NCI-H146 treated with DMSO at 0.1 percent for 48 hours (cell line): ENCODE data around the gene CNOT4.
"Not testable (repeated sequence)": the region's sequence is repeated elsewhere in the genome, so short reads cannot be mapped to it uniquely, and the experiment has no call there.

Source experiments
- DNase-seq: peaks from one replicate; lab custom pipeline; 2025; ENCODE audit not compliant: unreplicated experiment; lab: John Stamatoyannopoulos, UW

CNOT4 gene

DNA sequence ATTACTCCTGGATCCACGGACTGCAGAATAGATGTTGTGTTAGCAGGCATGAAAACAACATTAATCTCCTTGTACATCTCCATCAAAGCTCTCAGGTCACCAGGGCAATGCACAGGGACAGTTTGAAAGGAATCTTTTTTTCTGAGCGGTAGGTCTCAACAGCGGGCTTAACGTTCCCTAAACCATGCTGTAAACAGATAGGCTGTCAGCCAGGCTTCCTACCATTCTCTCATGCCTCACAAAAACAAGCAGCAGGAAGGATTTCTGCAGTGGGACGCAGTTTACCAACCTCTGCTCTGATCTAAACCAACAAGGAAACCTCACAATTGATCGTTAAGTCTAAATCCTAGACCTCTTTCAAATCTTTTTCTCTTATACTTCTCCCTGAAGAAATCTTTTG is 50.8 kb downstream of the CNOT4 start:
- DNase-seq, result no peak

- no peak for DNase-seq
Observed at GRCh38 chr7:135454060-135454459, 55.8 kb downstream of the CNOT4 start.

DNA sequence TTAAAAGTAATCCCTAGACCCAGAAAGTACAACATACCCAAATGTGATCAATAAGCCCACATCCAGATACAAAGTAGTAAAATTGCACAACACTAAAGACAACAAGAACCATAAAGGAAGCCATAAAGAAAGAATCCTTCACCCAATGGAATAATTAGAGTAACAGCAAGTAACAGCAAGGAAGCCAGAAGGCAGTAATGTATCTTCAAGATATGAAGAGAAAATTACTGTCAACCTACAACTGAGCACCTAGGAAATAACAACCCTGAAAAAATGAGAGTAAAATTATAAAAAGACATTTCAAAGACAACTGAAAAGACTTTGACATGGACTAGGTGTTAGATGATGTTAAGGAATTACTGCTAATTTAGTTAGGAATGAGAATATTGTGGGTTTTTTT is 60.5 kb downstream of the CNOT4 start:
- DNase-seq, result no peak

DNA sequence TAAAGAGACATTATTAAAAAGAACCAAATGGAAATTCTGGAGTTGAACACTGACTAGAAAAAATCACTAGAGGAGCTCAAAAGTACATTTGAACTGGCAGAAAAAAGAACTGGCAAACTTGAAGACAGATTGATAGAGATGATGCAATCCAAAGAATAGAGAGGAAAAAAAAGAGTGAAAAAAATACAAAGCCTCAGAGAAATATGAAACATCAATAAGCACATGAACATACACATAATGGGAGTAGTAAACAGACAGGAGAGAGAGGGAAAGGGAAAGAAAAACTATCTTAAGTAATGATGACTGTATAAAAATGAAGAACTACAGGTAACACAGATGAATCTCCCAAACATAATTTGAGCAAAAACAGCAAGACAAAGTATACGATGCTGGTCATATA is 61.1 kb downstream of the CNOT4 start:
- no peak for DNase-seq

GRCh38 chr7:135447748-135448147 is 62.2 kb downstream of the CNOT4 start:
- peak; percentile 68 for DNase-seq

DNA sequence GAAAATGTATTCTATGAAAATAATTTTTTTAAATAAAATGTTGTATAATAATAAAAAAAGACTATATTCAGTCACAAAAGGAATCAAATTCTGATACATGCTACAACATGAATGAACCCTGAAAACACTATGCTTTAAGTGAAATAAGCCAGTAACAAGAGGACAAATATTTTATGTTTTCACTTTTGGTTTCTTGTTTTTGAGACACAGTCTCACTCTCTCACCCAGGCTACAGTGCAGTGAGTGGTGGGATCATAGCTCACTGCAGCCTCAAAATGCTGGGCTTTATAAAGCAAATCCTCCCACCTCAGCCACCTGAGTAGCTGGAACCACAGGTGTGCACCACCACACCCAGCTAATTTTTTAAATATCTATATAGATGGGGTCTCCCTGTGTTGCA is 64.2 kb downstream of the CNOT4 start:
- DNase-seq, result no peak

DNA sequence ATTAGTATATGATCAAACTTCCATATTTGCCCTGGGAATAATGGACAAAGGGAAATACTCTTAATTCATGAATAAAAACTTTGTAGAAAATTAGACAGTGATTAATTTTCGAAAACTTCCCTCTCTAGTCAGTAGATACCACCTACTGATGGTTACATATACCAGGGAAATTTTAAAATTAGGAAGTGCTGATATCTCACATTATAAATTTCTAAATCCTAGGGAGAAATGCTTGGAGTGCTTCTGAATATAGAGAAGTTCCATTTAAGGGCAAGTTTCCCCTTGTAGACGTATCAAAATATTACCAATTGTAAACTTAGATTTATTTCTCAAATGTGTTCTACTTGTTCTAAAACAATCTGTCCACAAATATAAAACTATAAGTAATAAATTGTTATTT is 64.6 kb downstream of the CNOT4 start:
- DNase-seq, result not testable (repeated sequence)

DNA sequence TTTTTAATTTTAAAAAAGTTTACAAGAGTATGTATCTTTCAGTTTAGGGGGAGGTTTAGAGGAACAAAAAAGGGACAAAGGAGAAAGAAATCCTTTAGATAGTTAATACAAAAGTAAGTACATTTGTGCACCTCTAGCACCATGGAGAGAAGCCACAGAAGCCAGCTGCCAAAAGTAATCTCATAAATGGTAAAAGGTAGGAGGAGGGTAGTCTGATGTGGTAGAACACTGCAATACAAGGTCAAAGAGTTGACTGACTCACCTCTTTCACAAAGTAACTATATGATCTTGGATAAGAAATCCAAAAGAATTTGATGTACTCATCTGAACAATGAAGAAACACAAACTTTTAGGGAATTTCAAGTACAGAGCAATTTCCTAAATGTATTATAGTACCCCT is 68.1 kb downstream of the CNOT4 start:
- no peak for DNase-seq

GRCh38 chr7:135434047-135434446 is 75.9 kb downstream of the CNOT4 start:
- DNase-seq, result no peak

GRCh38 chr7:135430626-135431025 is 79.3 kb downstream of the CNOT4 start:
- no peak for DNase-seq

GRCh38 chr7:135428879-135429278 is 81.0 kb downstream of the CNOT4 start:
- DNase-seq, result no peak

DNA sequence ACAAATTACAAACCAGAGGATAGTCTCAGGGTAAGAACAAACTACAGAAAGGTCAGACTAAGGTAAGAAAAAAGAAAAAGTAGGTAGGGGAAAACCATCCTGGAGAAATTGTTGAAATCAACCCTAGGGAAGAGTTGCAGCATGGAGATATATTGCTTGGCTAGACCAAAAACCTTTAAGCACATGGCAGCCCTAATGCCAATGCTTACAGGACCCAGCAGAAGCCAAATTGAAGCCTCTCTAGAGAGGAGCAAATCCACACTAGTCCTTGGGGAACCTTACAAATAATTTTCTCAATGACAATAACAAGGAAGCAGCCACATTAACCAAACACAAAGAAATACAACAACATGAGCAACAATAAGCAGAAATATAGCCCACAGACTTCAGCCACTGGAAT is 81.9 kb downstream of the CNOT4 start:
- no peak for DNase-seq

GRCh38 chr7:135427166-135427565 is 82.7 kb downstream of the CNOT4 start:
- no peak for DNase-seq

- DNase-seq, result no peak
Observed at GRCh38 chr7:135425036-135425435, 84.9 kb downstream of the CNOT4 start.

- no peak for DNase-seq
Observed at GRCh38 chr7:135420786-135421185, 89.1 kb downstream of the CNOT4 start.

DNA sequence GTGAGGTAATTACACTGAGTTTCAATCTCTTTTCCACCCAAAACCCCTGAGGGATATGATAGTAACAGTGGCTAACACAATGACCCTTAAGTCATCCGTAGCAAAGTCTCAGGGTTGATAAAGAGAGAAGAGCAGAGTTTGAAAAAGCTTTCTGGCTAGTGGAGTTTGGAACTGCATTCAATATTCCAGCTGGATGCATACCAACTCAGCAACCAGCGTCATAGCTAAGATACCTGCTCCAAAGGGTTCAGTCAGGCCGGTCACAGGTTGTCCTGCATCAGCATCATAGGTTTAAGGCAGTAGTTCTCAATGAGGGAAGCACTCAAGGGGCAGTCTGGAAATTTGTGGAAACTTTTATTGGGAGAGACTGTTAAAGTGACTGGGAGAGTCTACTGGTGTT is 93.5 kb downstream of the CNOT4 start:
- no peak for DNase-seq

- DNase-seq, result peak; percentile 60
Observed at GRCh38 chr7:135414850-135415439, 95.0 kb downstream of the CNOT4 start.

- DNase-seq, result no peak
Observed at GRCh38 chr7:135414208-135414607, 95.7 kb downstream of the CNOT4 start.

DNA sequence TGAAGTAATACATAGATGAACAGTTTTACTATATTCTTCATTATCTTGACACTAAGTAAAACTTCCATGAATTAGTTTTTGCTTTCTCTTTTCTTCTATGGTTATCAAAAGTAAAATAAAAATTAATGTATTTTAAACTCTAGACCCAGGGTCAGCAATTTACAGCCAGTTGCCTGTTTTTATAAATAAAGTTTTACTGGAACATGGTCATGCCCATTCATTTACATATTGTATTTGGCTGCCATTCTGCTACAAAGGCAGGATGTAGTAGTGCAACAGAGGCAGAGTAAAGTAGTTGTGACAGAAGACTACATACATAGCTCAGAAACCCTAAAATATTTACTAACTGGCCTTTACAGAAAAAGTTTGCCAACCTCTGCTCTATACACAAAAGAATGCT is 98.8 kb downstream of the CNOT4 start:
- no peak for DNase-seq

DNA sequence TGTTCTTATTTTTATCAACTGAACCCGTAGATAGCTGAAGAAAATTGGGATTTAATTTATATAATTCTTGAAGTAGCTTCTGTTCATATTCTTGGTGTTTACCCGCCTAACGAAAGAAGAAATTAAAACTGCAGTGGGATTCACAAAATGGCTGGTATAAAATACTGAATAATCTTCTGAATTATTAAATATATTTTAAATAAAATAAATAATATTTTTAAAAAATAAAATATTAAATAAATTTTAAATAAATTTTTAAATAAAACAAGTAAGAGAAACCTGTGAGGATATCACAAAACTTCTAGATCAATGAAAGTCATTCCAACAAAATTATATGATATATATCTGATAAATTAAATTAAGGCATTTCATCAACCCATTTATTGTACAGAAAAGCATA is 99.4 kb downstream of the CNOT4 start:
- no peak for DNase-seq

DNA sequence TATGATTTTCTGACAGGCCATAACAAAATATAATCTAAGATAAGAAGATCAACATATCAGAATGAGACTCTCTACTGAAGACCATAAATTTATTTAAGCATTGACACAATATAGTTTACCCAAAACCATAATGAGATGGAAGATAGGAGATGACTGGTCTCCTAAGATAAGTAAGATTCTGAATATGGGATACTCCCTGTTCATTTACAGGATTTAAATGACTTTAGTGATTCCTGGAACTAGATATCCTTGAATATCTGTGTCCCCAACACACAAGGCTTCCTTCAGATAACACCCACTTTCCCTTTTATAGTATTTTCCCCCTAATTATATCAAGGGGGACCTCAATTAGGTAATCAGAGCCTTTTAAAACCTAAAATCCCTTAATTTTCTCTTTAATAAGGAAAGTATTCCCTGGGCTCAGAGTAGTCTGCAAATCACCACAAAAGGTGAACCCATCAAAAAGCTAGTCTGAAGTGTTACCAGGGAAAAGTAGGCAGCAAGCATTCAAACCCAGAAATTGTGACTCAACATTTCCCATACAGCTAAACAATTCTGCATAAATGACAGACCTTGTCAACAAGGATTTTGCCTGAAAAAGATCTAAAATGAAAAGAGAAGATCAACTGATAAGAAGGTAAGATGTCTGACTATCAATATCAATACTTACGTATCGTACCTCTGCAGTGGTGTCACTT is 99.9 kb downstream of the CNOT4 start:
- DNase-seq, result no peak

GRCh38 chr7:135407884-135408283 is 102.0 kb downstream of the CNOT4 start:
- DNase-seq, result no peak

DNA sequence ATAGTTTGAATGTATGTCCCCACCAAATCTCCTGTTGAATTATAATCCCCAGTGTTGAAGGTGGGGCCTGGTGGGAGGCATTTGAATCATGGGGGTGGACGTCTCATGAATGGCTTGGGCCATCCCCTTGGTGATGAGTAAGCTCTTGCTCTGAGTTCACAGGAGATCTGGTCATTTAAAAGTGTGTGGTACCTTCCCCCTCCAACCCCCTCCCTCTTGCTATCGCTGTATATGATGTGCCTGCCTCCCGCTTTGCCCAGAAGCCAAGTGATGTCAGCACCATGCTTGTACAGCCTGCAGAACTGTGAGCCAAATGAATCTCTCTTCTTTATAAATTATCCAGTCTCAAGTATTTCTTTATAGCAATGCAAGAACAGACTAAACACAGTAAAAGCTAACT is 103.0 kb downstream of the CNOT4 start:
- DNase-seq, result no peak
